ENCODE results near the gene TGFB2. TPM values are rescaled to one million over a fixed set of nuclear protein-coding genes. Genes with fewer than 3 reads are reported as not detected.

The TGFB2 gene
- total RNA-seq, 2 experiments from 2014 or later = 0.03 to 0.11 TPM

DNA sequence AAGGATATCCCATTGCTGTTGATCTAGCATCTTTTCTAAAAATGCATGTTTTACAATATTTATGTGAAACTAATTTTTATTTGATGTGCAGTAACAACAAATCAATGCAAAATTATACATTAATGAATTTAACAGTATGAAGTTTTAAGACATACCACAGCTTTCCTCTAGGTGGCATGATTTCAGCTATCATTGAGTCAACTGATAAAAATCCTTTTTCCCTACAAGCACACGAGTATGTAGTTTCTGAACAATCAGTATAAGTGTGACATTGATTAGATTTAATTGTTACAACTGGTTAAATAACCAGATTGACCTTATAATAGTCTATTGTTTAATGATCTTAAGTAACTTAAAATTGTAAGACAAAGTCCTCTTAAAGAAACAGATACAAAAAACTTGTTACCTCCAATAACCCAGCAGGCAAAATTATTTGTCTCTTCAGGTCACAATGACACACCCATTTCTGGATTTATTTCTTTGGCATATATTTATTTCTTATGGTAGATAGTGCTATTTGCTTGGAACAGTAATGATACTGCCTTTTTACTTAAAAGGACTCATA lies 5.8 kb upstream of the TGFB2 start:
- no TSS peak for BruUV-seq (replicated peaks)
- POLR2A ChIA-PET = no interaction called here

DNA sequence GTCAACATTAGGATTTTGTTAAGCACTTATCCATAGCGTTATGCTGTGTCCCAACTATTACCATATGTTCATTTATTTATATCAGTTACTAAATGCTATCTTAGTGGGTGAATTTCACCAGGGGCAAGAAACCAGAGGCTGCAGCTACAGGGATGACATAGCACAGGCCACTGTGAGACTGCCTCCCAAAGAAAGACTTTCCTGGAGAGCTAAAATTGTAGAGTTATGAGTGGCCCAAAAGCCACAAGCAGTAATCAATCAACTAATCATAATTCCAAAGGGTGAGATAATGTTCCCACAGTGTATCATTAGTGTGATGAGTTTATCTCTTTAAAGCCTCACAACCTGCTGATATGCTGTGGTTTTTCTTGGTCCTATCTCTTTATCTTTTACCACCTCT lies 3.8 kb upstream of the TGFB2 start:
- DNase-seq (ENCODE audit: low spot score) = no peak
- Histone ChIP-seq H3K36me3 (ENCODE audit: insufficient read depth, low read length) (peaks cover 13% of the 10 kb centered on the region), H3K9me3 (ENCODE audit: low read length) (no peaks in the 10 kb centered on the region), H3K4me3 (ENCODE audit: low read depth, low read length, poor library complexity, severe bottlenecking) (no peak overlapping the region), H3K4me2 (ENCODE audit: low read length) (no peak overlapping the region), H3K27ac (ENCODE audit: low read depth, low read length, poor library complexity, severe bottlenecking) (no peak overlapping the region), H3K4me1 (ENCODE audit: insufficient read depth, low read length, poor library complexity, severe bottlenecking) (peaks cover 5% of the 10 kb centered on the region), H2AFZ (ENCODE audit: low read length) (no peak overlapping the region), H4K20me1 (ENCODE audit: insufficient read depth, low read length) (no peaks in the 10 kb centered on the region), H3K79me2 (ENCODE audit: insufficient read depth, low read depth, low read length) (no peaks in the 10 kb centered on the region), H3K9me2 (ENCODE audit: insufficient read depth, low read length) (no peaks in the 10 kb centered on the region)
- no TSS peak for BruUV-seq (replicated peaks)
- TF ChIP-seq EZH2phosphoT487 (IDR thresholded peaks at IDR 0.05; ENCODE audit: borderline replicate concordance, low read depth, low read length) = no peak
- TF ChIP-seq, protein P1, sequence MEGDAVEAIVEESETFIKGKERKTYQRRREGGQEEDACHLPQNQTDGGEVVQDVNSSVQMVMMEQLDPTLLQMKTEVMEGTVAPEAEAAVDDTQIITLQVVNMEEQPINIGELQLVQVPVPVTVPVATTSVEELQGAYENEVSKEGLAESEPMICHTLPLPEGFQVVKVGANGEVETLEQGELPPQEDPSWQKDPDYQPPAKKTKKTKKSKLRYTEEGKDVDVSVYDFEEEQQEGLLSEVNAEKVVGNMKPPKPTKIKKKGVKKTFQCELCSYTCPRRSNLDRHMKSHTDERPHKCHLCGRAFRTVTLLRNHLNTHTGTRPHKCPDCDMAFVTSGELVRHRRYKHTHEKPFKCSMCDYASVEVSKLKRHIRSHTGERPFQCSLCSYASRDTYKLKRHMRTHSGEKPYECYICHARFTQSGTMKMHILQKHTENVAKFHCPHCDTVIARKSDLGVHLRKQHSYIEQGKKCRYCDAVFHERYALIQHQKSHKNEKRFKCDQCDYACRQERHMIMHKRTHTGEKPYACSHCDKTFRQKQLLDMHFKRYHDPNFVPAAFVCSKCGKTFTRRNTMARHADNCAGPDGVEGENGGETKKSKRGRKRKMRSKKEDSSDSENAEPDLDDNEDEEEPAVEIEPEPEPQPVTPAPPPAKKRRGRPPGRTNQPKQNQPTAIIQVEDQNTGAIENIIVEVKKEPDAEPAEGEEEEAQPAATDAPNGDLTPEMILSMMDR (conservative IDR thresholded peaks at IDR 0.05; ENCODE audit: low read length) = no peak
- intact Hi-C loops (cut with micrococcal nuclease; ENCODE audit: unreplicated experiment) = no loop called here
- ChIA-PET POLR2A (no interaction called here), CTCF (ENCODE audit: unreplicated experiment) (no interaction called here)

More for the DNA sequence above, 5.8 kb upstream of the TGFB2 start:
- TF ChIP-seq, protein P1 (conservative IDR thresholded peaks at IDR 0.05; ENCODE audit: low read length) = peak; percentile 90
- TF ChIP-seq EZH2phosphoT487 (IDR thresholded peaks at IDR 0.05; ENCODE audit: borderline replicate concordance, low read depth, low read length) = no peak
- no peaks in the 10 kb centered on the region for H3K79me2 ChIP-seq (ENCODE audit: insufficient read depth, low read depth, low read length)
- no peak overlapping the region for H2AFZ ChIP-seq (ENCODE audit: low read length)
- no peak overlapping the region for H3K4me2 ChIP-seq (ENCODE audit: low read length)
- H3K4me1 ChIP-seq (ENCODE audit: insufficient read depth, low read length, poor library complexity, severe bottlenecking) = no peaks in the 10 kb centered on the region
- no peak overlapping the region for H3K4me3 ChIP-seq (ENCODE audit: low read depth, low read length, poor library complexity, severe bottlenecking)
- CTCF ChIA-PET (ENCODE audit: unreplicated experiment) = no interaction called here
- H3K36me3 ChIP-seq (ENCODE audit: insufficient read depth, low read length) = peaks cover 11% of the 10 kb centered on the region
- no peaks in the 10 kb centered on the region for H3K9me2 ChIP-seq (ENCODE audit: insufficient read depth, low read length)
- intact Hi-C loops (cut with micrococcal nuclease; ENCODE audit: unreplicated experiment) = loop anchor here (2.0 kb wide), 1 partner anchor 1473 kb away; no protein-coding TSS in a partner anchor
- H4K20me1 ChIP-seq (ENCODE audit: insufficient read depth, low read length) = no peaks in the 10 kb centered on the region
- H3K9me3 ChIP-seq (ENCODE audit: low read length) = no peaks in the 10 kb centered on the region
- no peak overlapping the region for H3K27ac ChIP-seq (ENCODE audit: low read depth, low read length, poor library complexity, severe bottlenecking)
- DNase-seq (ENCODE audit: low spot score) = peak; percentile 35

DNA sequence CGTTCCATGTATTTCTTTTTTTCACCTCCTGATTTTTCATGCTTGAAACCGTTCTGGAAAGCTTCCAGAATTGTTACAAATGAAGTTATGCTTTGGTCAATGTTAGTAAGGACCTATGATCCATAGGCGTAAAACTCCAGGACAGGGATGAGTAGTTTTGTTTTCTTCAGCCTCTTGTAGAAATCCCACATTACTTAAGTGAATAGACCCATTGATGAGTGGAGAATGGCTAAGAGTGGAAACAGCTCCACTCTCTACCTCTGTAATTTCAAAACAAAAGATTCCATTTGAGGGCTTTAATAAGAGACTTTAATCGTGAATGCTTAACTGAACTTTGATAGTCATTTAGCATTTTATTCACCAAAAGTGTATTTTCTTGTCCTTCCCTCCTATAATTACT lies 3.0 kb upstream of the TGFB2 start:
- BruUV-seq (replicated peaks) = no TSS peak
- H3K9me2 ChIP-seq (ENCODE audit: insufficient read depth, low read length) = no peaks in the 10 kb centered on the region
- H3K36me3 ChIP-seq (ENCODE audit: insufficient read depth, low read length) = peaks cover 13% of the 10 kb centered on the region
- H3K4me1 ChIP-seq (ENCODE audit: insufficient read depth, low read length, poor library complexity, severe bottlenecking) = peaks cover 5% of the 10 kb centered on the region
- no peak overlapping the region for H2AFZ ChIP-seq (ENCODE audit: low read length)
- intact Hi-C loops (cut with micrococcal nuclease; ENCODE audit: unreplicated experiment) = no loop called here
- no peak overlapping the region for H3K27ac ChIP-seq (ENCODE audit: low read depth, low read length, poor library complexity, severe bottlenecking)
- ChIA-PET CTCF (ENCODE audit: unreplicated experiment) (no interaction called here), POLR2A (no interaction called here)
- TF ChIP-seq, protein P1 (conservative IDR thresholded peaks at IDR 0.05; ENCODE audit: low read length) = no peak
- no peak for TF ChIP-seq EZH2phosphoT487 (IDR thresholded peaks at IDR 0.05; ENCODE audit: borderline replicate concordance, low read depth, low read length)
- no peaks in the 10 kb centered on the region for H3K79me2 ChIP-seq (ENCODE audit: insufficient read depth, low read depth, low read length)
- H4K20me1 ChIP-seq (ENCODE audit: insufficient read depth, low read length) = no peaks in the 10 kb centered on the region
- no peak overlapping the region for H3K4me2 ChIP-seq (ENCODE audit: low read length)
- DNase-seq (ENCODE audit: low spot score) = no peak
- no peaks in the 10 kb centered on the region for H3K9me3 ChIP-seq (ENCODE audit: low read length)
- no peak overlapping the region for H3K4me3 ChIP-seq (ENCODE audit: low read depth, low read length, poor library complexity, severe bottlenecking)
